Gastrocnemius medialis (tissue), 4 donors: ENCODE data around the gene DPM2.

Experiments
- CTCF ChIP-seq, 5 experiments: fragments of 450-650 bp in 3 of 5; fragments of 200-600 bp in 2 of 5; sonication (generic) in 2 of 5; IDR thresholded peaks in 4 of 5; conservative IDR thresholded peaks in 1 of 5; 1 replicate in 4 of 5; 2 replicates in 1 of 5; pipeline ENCODE4 v1.5.1; 2016 to 2019; ENCODE audit warnings: antibody characterized with exemption in 5 of 5, mild to moderate bottlenecking in 3 of 5, moderate library complexity in 3 of 5
- POLR2A ChIP-seq, 2 donors: fragments of 450-650 bp; IDR thresholded peaks; one replicate each; pipeline ENCODE4 v1.6.1; 2017; ENCODE audit warnings: antibody characterized with exemption in 2 of 2, mild to moderate bottlenecking in 2 of 2, moderate library complexity in 2 of 2

DNA sequence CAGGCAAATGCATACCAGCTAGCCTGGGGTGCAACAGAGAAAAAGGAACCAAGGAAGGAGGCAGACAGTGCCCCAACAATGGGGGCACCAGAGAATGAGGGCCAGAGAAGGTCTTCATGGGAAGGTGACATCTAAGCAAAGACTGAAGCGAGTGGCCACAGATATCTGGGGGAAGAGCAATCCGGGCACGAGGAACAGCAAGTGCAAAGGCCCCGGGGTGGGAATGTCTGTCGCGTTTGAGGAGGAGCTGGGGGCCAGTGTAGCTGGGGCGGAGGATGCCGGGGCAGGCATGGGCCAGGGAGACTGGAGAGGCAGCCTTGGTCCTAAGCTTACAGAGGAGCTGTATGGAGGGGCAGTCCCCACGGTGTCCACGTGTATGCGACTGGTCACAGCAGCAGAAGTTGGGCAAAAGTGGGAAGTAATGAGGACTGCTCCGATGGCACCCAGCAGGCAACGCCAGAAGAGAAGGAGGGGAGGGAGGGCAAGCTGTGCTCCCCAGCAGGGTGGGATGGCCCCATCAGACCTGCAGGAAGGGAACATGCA, 24.0 kb upstream of the DPM2 start:
- no peak for TF ChIP-seq CTCF (IDR thresholded peaks at IDR 0.05 in 4 of 5, conservative IDR thresholded peaks at IDR 0.05 in 1 of 5)
- TF ChIP-seq POLR2A (IDR thresholded peaks at IDR 0.05), result no peak
